Cerebellar nuclear complex (tissue), 1 donor: ENCODE results near the gene KLF15.

Experiments
- DNase-seq, 2 experiments: peaks; one replicate each; lab custom pipeline; 2025; lab: John Stamatoyannopoulos, UW

KLF15 gene

GRCh38 chr3:126306397-126306796 lies 50.8 kb downstream of the KLF15 start:
- no peak for DNase-seq

GRCh38 chr3:126305427-126305826 lies 51.8 kb downstream of the KLF15 start:
- DNase-seq = no peak

GRCh38 chr3:126304704-126305103 lies 52.5 kb downstream of the KLF15 start:
- no peak for DNase-seq

- no peak for DNase-seq
Measured at GRCh38 chr3:126304291-126304690, 52.9 kb downstream of the KLF15 start.

GRCh38 chr3:126303272-126303671 lies 53.9 kb downstream of the KLF15 start:
- DNase-seq = no peak

GRCh38 chr3:126300761-126301481 lies 56.3 kb downstream of the KLF15 start:
- DNase-seq = no peak

- DNase-seq = no peak
Measured at GRCh38 chr3:126300001-126300760, 57.0 kb downstream of the KLF15 start.

- DNase-seq = no peak
Measured at GRCh38 chr3:126295407-126295939, 61.7 kb downstream of the KLF15 start.

GRCh38 chr3:126294211-126294808 lies 62.9 kb downstream of the KLF15 start:
- no peak for DNase-seq

DNA sequence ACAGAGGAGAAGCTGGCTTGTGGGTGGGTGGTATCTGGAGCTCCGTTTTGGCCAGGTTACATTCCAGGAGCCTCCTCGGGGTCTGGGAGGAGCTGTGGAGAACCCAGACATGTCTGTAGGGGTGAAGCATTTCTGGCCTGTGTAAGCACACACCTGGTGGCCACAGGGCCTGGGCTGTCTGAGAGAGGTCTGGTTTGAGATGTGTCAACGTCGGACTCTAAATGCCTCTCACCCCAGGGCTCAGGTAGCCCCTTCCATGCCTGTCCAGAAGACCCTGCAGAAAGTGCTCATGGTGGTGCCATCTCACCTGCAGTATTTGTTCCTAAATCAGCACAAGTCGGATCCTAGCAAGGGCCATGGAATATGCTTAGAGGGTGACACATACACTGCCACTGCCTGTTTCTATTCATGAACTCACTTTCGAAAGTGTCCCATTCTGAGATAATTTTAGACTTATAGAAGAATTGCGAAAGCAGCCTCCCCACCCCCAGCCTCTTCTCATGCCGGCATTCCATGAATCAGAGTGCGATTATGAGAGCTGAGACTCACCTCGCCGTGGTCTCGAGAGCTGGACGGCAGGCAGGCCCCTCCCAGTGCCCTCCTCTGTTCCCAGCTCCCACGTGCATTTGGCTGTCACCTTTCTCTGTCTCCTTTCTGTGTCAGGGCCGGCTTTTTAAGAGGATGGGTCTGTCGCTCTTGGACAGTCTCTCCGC lies 63.7 kb downstream of the KLF15 start:
- no peak for DNase-seq
